ENCODE results near the gene GPSM3.
"Not testable (repeated sequence)": the region's sequence is repeated elsewhere in the genome, so short reads cannot be mapped to it uniquely, and the experiment has no call there.

The GPSM3 gene

DNA sequence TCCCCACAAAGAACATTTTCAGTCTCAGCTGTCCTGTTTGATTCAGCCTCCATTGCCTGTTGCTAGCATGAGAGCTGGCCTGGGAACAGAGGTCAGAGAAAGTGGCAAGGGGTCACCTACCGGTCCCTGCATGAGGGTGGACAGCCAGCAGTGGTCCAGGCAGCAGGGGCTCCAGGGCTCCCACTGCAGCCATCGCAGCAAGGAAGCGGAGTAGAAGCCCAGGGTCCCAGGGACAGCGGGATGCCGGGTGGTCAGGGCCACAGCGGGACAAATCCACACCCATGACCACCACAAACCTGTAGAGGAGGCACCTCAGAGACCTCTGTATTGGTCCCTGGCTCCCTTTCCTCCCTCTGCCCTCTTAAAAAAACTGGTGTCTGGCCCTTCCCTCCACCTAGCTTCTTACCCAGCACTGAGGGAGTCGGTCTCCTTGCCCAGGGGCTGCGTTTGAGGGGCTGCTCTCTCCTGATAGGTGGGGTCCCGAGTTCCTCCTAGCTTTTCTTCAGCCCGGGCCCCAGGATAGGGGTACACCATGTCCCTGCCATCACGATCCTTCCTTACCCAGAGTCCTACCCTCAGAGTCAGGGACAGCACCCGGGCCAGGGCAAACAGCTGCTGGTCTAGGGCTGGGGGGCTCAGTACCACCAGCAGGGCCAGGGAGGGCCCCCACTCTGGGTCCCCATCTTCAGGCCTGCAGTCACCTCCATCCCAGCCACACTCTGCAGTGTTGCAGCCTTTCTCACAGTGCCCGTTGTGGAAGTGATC is 8.4 kb upstream of the GPSM3 start:
- no peak for DNase-seq

DNA sequence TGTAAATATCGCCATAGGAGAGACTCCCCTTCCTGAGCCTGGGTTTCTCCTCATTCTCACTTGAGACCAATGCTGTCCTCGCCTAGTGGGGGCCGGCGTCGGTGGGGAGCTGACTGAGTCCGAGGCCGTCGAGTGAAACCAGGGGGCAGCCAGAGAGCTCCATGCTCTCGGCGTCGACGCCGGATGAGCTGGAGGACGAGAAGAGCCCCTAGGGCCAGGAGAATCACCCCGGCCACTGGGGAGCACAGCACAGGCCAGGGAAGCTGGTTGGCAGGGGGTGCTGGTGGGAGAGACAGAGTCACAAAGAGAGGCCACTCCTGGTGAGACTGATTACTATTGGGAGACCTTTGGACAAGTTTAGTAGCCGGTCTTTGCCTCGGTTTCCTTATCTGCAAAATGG is 6.4 kb upstream of the GPSM3 start:
- no peak for DNase-seq

- no peak for DNase-seq
These were observed 5.9 kb upstream of the GPSM3 start for GRCh38 chr6:32198345-32198696.

- peak; percentile 65 for DNase-seq
These were observed 4.5 kb upstream of the GPSM3 start for GRCh38 chr6:32196682-32197616.

DNA sequence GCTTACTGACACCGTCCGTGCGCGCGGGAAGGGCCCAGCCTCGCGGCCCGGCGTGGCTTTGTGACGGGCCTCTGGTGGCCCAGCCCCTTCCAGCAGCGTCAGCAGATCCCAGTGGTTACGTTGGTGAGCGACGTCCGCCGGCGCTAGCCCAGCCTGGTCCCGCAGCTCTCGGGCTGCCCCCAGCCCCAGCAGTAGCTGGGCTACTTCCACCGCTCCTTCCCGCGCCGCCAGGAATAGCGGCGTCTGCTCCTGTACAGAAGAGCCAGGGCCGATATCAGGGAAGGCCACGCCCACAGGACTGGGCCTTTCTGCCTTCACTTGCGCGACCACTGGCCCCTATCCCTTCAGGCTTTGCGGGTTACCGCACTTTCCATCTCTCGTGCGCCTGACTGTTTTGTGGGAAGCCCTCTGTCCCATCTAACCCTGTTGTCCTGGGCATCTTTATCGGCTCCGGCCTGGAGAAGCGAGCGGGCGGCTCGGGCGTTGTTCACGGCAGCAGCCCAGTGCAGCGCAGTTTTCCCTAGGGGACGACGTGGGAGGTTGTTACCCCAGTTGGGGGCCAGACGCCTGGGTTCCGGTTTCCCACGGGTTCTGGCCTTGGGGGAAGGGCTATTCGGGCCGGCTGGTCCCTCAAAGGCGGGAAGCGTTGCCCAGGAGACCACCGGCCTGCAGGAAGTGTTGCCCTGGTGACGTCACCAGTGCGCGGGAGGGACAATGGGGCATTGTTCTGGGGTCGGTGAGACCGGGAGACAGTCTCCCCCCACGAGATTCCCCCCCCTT is 3.6 kb upstream of the GPSM3 start:
- DNase-seq = peak; percentile 61

- DNase-seq = peak; percentile 100
These were observed 3.1 kb upstream of the GPSM3 start for GRCh38 chr6:32195652-32195901.

GRCh38 chr6:32194825-32195651 is 2.6 kb upstream of the GPSM3 start:
- peak; percentile 65 for DNase-seq

GRCh38 chr6:32194388-32194787 is 1.9 kb upstream of the GPSM3 start:
- no peak for DNase-seq

GRCh38 chr6:32193096-32193495 is 653 bp upstream of the GPSM3 start:
- DNase-seq = not testable (repeated sequence)

DNA sequence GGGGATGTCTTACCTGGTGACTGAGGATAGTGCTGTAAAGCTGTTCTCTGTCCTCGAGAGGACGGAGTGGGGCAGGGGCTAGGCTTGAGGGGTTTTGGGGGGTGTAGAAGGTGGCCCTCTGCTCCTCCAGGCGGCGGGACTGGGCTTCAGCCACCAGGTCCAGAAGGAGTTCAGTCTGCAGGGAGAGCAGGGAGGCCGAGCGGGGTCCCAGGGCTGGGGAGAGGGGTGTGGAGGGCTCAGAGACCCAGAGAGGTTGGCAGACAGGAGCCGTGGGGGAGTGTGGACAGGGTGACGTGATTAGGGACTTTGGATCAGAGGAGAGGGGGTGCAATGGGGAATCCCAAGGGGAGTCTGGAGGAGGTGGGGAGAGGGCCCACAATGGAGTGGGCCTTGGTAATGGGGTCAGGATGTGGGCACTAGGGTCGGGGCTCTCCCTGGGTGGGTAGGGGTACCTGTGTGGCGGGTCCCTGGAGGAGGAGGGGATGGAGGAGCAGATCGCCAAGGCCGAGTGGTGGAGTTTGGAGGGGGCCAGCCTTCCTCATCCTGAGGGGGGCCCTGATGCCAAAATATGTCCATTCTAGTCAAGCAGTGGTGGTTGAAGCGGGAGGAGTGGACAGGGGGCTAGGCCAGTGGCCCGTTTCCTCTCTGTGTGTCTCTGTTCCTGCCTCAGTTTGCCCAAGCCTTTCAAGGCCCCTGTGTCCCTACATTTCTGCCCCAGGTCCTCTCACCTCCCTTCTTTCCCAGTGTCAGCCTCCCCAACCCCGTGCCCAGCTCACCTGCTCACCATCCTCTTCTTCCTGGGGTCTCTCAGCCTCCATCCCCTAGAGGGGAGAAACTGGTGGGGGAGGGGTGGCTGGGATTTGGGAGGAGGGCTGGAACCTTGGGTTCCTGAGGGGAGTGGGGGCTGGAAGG is 491 bp downstream of the GPSM3 start:
- DNase-seq = no peak

DNA sequence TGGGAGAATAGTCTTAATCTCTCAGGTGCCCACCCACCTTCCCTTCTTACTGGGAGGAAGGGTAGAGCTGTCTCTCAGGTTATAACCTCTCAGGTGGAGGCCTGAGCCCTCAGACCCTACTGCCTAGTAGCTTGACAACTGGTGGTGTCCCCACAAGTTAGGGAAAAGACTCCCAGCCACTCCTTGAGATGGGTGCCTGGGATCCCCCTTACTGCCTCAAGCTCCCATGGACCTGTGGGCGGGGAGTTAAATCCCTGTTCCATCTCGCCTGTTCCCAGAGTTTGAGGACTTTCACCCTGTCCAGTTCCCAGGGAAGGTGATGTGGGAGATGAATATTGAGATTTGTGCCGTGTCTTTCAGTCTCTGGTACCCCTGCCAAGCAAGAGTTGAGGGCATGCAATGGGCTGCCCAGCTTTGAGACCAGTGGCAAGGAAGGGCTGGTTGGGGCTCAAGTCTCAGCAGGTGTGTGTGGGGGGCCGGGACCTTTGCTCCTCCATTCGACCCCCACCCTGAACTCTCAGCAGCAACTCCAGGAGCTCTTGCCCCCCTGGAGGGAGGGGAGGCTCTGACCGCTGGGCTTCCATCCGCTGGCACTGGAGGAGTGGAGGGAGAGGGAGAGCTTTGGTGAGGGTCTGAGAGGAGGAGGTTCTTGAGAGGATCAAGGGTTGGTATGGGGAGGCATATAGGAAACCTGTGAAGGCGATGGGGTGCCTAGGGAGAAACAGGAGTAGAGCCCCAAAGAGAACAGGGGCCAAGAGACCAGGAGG is 1.3 kb downstream of the GPSM3 start:
- no peak for DNase-seq

DNA sequence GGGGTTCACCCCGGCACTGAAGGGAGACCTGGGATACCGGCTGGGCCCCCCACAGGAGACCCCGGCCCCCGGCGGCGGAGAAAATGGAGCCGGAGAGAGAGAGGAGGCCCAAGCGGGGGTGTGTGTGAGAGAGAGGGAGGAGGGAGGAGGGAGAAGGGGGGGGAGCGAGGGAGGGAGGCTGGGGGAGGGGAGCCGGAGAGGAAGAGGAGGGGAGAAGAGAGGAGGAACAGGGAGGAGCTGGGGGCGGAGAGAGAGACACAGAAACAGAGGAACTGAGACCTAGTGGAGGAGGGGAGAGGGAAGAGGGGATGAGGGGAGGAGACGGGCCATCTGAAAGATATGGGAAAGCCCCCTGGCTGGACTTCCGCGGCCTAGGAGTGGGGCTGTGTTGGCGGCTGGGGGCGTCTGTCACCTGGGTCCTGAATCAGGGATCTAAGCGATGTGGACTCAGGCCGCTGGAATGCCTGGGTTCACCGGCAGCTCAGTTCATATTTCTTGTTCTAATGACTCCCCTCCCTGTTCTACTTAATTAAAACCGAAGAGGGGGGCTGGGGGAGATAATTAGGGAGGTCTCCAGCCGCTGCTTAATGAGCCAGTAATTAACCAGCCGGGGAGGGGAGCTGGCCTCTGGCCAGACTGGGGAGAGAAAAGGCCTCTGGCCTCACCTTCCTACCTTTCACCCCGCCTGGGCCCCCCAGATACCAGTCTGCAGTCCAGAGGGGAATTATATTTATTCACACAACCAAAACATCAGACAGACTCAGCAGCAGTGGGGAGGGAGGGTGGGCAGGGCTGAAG is 2.2 kb downstream of the GPSM3 start, which contains the start of gene PBX2:
TSS of gene PBX2 (minus strand) at position 149 of the 798 bp plus-strand sequence. CDS start 287 bp downstream, outside the sequence.
- DNase-seq = peak; percentile 92

DNA sequence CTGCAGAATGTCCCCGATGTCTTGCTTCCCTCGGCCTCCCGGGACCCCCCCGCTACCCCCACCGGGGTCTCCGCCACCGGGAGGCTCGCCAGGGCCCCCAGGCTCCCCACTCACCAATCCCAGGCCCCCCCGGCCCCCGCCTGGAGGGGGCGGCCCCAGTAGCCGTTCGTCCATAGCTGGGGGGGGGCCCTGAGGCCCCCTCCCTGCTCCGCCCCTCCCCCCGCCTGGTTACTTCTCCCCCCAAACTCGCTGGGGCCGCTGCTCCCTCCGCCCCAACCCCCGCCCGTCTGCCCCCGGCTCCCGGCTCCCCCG is 2.7 kb downstream of the GPSM3 start:
- DNase-seq = no peak

GRCh38 chr6:32189069-32189741 is 3.2 kb downstream of the GPSM3 start:
- no peak for DNase-seq

GRCh38 chr6:32188381-32189068 is 3.9 kb downstream of the GPSM3 start:
- no peak for DNase-seq

DNA sequence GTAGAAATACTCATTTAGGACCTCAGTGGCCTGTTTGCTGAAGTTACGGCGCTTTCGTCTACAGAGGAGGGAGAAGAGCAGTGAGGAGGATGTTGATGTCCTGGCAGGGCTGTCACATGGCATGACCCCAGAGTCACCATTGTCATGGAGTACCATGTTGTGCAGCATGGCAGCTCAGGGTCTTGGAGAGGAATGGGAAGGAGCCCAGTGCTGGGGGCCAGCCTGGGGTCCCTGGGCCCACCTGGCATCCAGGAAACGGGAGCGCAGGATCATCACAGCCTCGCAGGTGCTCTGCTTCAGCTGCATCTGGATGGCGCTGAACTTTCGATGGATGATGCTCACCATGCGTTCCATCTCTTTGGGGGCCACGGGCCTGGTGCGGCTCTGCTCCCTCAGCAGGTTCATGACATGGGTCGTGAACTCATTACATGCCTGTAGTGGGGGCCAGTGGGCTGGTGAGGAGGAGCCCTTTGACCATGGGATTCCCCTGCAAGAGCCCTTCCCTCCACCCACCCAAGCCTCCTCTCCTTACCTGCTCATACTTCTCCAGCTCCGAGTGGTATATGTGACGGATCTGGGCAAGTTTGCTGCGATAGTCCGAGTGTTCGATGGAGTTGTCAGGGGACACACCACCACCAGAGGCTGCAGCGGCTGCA is 4.6 kb downstream of the GPSM3 start:
- DNase-seq = not testable (repeated sequence)

GRCh38 chr6:32187009-32187709 is 5.3 kb downstream of the GPSM3 start:
- DNase-seq = peak; percentile 32
